ENCODE measurements around the gene DOCK10. TPM values are rescaled to one million over a fixed set of nuclear protein-coding genes. Genes with fewer than 3 reads are reported as not detected.

The DOCK10 gene
- polyA plus RNA-seq, 1 donor (not counting 4 experiments of a cell fraction or from before 2014, with no cell fraction given): 2.5 TPM

GRCh38 chr2:224966613-224967012, 75.7 kb downstream of the DOCK10 start:
- Histone ChIP-seq H3K4me1 (ENCODE audit: control insufficient read depth, extremely low read depth, insufficient read depth, low read length) (peaks cover 9% of the 10 kb centered on the region), H3K27ac (ENCODE audit: control insufficient read depth, insufficient read depth, low read length) (no peak overlapping the region), H3K4me2 (ENCODE audit: control insufficient read depth, extremely low read depth, insufficient read depth, low read depth, low read length) (no peak overlapping the region), H2AFZ (ENCODE audit: control insufficient read depth, low read length) (no peak overlapping the region), H3K9ac (ENCODE audit: control insufficient read depth, extremely low read depth, insufficient read depth, low read length) (no peak overlapping the region), H3K4me3 (ENCODE audit: control insufficient read depth in 2 of 3, extremely low read depth in 1 of 3, insufficient read depth in 2 of 3, low read depth in 1 of 3, low read length in 3 of 3) (no peak overlapping the region), H3K9me1 (ENCODE audit: control insufficient read depth, extremely low read depth, insufficient read depth, low read length) (no peaks in the 10 kb centered on the region), H3K9me3 (ENCODE audit: control insufficient read depth, low read depth, low read length) (no peaks in the 10 kb centered on the region), H4K20me1 (ENCODE audit: control insufficient read depth, extremely low read depth, insufficient read depth, low read length) (no peaks in the 10 kb centered on the region), H3K36me3 (ENCODE audit: control insufficient read depth in 2 of 2, extremely low read depth in 1 of 2, insufficient read depth in 2 of 2, low read length in 2 of 2) (no peaks in the 10 kb centered on the region), H3K79me2 (ENCODE audit: control insufficient read depth, insufficient read depth, low read length) (no peaks in the 10 kb centered on the region), H3K27me3 (ENCODE audit: control insufficient read depth, extremely low read depth, insufficient read depth, low read length) (no peaks in the 10 kb centered on the region)
- DNase-seq (ENCODE audit: low read depth, low spot score) (no peak), FAIRE-seq (no peak)
- TF ChIP-seq EZH2 (IDR thresholded peaks at IDR 0.05; ENCODE audit: low read length): no peak
- no peak for TF ChIP-seq CTCF (optimal IDR thresholded peaks at IDR 0.05 in 1 of 3, IDR thresholded peaks at IDR 0.05 in 1 of 3, conservative IDR thresholded peaks at IDR 0.05 in 1 of 3; ENCODE audit: extremely low read depth in 1 of 3, insufficient read depth in 2 of 3, low read length in 3 of 3)
- dilution Hi-C loops (cut with MboI; ENCODE audit: extremely low pct_ligation_motif_present, low sequenced_read_pairs): no loop called here

GRCh38 chr2:224959556-224959955, 82.7 kb downstream of the DOCK10 start:
- no peak overlapping the region for H3K27ac ChIP-seq (ENCODE audit: control insufficient read depth, insufficient read depth, low read length)
- FAIRE-seq: no peak
- H3K9ac ChIP-seq (ENCODE audit: control insufficient read depth, extremely low read depth, insufficient read depth, low read length): no peak overlapping the region

More at GRCh38 chr2:224959556-224959955, 82.7 kb downstream of the DOCK10 start:
- no peaks in the 10 kb centered on the region for H3K4me1 ChIP-seq (ENCODE audit: control insufficient read depth, extremely low read depth, insufficient read depth, low read length)
- no peaks in the 10 kb centered on the region for H3K36me3 ChIP-seq (ENCODE audit: control insufficient read depth in 2 of 2, extremely low read depth in 1 of 2, insufficient read depth in 2 of 2, low read length in 2 of 2)
- no peaks in the 10 kb centered on the region for H4K20me1 ChIP-seq (ENCODE audit: control insufficient read depth, extremely low read depth, insufficient read depth, low read length)
- no peaks in the 10 kb centered on the region for H3K79me2 ChIP-seq (ENCODE audit: control insufficient read depth, insufficient read depth, low read length)
- no peak for DNase-seq (ENCODE audit: low read depth, low spot score)
- H2AFZ ChIP-seq (ENCODE audit: control insufficient read depth, low read length): no peak overlapping the region
- TF ChIP-seq EZH2 (IDR thresholded peaks at IDR 0.05; ENCODE audit: low read length) (no peak), CTCF (optimal IDR thresholded peaks at IDR 0.05 in 1 of 3, IDR thresholded peaks at IDR 0.05 in 1 of 3, conservative IDR thresholded peaks at IDR 0.05 in 1 of 3; ENCODE audit: extremely low read depth in 1 of 3, insufficient read depth in 2 of 3, low read length in 3 of 3) (no peak)
- no peaks in the 10 kb centered on the region for H3K9me3 ChIP-seq (ENCODE audit: control insufficient read depth, low read depth, low read length)
- H3K4me3 ChIP-seq (ENCODE audit: control insufficient read depth in 2 of 3, extremely low read depth in 1 of 3, insufficient read depth in 2 of 3, low read depth in 1 of 3, low read length in 3 of 3): no peak overlapping the region
- H3K27me3 ChIP-seq (ENCODE audit: control insufficient read depth, extremely low read depth, insufficient read depth, low read length): no peaks in the 10 kb centered on the region
- H3K9me1 ChIP-seq (ENCODE audit: control insufficient read depth, extremely low read depth, insufficient read depth, low read length): no peaks in the 10 kb centered on the region
- H3K4me2 ChIP-seq (ENCODE audit: control insufficient read depth, extremely low read depth, insufficient read depth, low read depth, low read length): no peak overlapping the region
- dilution Hi-C loops (cut with MboI; ENCODE audit: extremely low pct_ligation_motif_present, low sequenced_read_pairs): no loop called here
